ENCODE results near the gene PAM16. TPM values are rescaled to one million over a fixed set of nuclear protein-coding genes. Genes with fewer than 3 reads are reported as not detected.

Gene PAM16
- total RNA-seq, 1 experiment from 2014 or later, result 104 TPM

DNA sequence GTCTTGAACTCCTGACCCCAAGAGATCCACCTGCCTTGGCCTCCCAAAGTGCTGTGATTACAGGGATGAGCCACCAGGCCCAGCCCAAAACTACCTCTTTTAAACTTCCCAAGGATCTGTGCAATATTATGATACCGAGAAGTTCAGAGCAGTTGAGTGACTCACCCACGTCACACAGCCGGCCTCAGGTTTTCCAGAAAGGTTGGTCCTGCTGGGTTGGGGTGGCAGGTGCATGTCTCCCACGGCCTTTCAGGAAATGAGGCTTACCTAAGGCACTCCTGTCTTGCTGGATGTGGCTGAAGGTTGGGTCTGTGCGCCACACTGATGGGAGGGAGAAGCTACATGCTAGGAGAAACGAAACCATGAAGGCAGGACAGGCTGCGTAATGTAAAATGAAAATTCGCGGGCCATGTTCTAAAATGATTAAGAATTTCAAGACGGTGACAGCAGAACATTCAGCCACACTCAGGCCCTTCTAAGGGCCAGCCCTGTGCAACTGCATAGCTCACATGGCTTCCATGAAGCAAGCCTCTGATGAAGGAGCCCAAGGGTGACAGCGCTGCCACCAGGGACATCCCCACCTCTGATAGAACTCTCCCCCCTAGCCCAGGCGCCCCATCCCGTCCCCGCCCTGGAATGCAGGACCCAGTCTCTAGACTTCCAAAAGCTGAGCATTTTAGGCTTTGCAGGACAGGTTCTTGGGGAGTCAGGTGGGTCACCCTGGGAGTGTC lies 41.9 kb downstream of the PAM16 start:
- ChIA-PET POLR2A (interaction anchor here (0.5 to 0.9 kb wide), 3 partner anchors 20 to 149 kb away, joined by 3 to 9 read pairs (median 5); no protein-coding TSS in a partner anchor), CTCF (interaction anchor here (0.7 to 2.8 kb wide), 7 partner anchors 9 to 94 kb away, joined by 3 to 12 read pairs (median 5); no protein-coding TSS in a partner anchor)
- Histone ChIP-seq H3K9me3 (ENCODE audit: control insufficient read depth, insufficient read depth, low read depth, low read length) (no peaks in the 10 kb centered on the region), H3K4me1 (ENCODE audit: control insufficient read depth, insufficient read depth, low read length) (peaks cover 19% of the 10 kb centered on the region), H3K27me3 (ENCODE audit: control insufficient read depth, insufficient read depth, low read length) (no peaks in the 10 kb centered on the region), H3K27ac (ENCODE audit: low read length) (peak overlapping the region; percentile 45), H3K4me3 (ENCODE audit: low read depth in 2 of 2, low read length in 2 of 2) (no peak overlapping the region), H3K36me3 (ENCODE audit: control insufficient read depth, insufficient read depth, low read length) (no peaks in the 10 kb centered on the region)
- in situ Hi-C loops (cut with HindIII; ENCODE audit: low pct_unique_long_range_greater_than_20kb, low sequenced_read_pairs), result no loop called here
- no TSS peak for BruUV-seq (replicated peaks)
- intact Hi-C loops (cut with micrococcal nuclease; ENCODE audit: unreplicated experiment), result no loop called here
- DNase-seq (ENCODE audit: low read depth, low spot score), result no peak
- ATAC-seq, result peak; percentile 5
- TF ChIP-seq SIN3A (IDR thresholded peaks at IDR 0.05; ENCODE audit: borderline replicate concordance, insufficient read depth, low read depth, low read length), result no peak
- TF ChIP-seq POLR2AphosphoS5 (IDR thresholded peaks at IDR 0.05; ENCODE audit: low read depth, low read length), result no peak
- TF ChIP-seq, protein P1, sequence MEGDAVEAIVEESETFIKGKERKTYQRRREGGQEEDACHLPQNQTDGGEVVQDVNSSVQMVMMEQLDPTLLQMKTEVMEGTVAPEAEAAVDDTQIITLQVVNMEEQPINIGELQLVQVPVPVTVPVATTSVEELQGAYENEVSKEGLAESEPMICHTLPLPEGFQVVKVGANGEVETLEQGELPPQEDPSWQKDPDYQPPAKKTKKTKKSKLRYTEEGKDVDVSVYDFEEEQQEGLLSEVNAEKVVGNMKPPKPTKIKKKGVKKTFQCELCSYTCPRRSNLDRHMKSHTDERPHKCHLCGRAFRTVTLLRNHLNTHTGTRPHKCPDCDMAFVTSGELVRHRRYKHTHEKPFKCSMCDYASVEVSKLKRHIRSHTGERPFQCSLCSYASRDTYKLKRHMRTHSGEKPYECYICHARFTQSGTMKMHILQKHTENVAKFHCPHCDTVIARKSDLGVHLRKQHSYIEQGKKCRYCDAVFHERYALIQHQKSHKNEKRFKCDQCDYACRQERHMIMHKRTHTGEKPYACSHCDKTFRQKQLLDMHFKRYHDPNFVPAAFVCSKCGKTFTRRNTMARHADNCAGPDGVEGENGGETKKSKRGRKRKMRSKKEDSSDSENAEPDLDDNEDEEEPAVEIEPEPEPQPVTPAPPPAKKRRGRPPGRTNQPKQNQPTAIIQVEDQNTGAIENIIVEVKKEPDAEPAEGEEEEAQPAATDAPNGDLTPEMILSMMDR (IDR thresholded peaks at IDR 0.05), result no peak

DNA sequence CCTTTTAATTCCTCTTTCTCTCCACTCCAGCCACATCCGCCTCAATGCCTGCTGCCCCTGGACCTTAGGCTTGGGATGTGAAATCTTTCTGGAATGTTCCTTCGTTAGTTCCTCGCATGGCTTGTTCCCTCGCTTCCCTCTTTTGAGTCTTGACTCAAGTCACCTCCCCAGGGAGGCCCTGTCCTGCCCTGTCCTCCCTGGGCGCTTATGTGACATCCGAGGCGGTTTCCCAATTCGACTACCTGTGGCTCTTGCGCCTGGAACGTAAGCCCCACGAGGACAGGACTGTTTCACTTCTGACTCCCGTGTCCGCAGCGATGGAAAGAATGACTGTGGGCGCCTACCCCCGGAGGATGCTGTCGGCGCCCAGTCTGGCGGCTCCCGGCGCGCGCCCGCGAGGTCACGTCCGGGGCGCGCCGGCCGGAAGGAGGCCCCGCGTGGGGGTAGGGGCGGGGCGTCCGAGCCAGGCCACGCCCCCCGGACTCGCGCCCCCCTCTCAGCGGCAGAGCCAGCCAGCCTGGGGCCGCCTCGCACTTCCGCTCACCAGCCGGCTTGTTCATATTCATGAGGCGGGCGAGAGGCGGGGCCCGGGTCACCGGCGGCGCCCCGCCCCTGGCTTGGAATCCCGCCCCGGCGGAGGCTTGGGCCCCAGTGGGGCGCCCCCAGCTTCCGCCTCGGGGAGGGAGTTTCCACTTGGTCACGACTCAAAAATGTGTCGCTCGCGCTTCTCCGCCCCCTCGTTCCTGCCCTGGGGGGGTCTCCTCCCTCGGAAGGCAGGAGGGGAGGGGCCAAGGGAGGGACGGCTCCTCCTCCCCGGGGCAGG lies 43.7 kb downstream of the PAM16 start:
- H3K4me1 ChIP-seq (ENCODE audit: control insufficient read depth, insufficient read depth, low read length), result peaks cover 19% of the 10 kb centered on the region
- no TSS peak for BruUV-seq (replicated peaks)

More for the DNA sequence above, 43.7 kb downstream of the PAM16 start:
- in situ Hi-C loops (cut with HindIII; ENCODE audit: low pct_unique_long_range_greater_than_20kb, low sequenced_read_pairs), result no loop called here
- POLR2A ChIA-PET, result interaction anchor here (0.6 kb wide), 1 partner anchor 12 kb away, joined by 7 read pairs; no protein-coding TSS in a partner anchor
- Histone ChIP-seq H3K9me3 (ENCODE audit: control insufficient read depth, insufficient read depth, low read depth, low read length) (no peaks in the 10 kb centered on the region), H3K36me3 (ENCODE audit: control insufficient read depth, insufficient read depth, low read length) (no peaks in the 10 kb centered on the region), H3K27me3 (ENCODE audit: control insufficient read depth, insufficient read depth, low read length) (no peaks in the 10 kb centered on the region), H3K27ac (ENCODE audit: low read length) (peak overlapping the region; percentile 87), H3K4me3 (ENCODE audit: low read depth in 2 of 2, low read length in 2 of 2) (peak overlapping the region; percentile 43 to 58)
- intact Hi-C loops (cut with micrococcal nuclease; ENCODE audit: unreplicated experiment), result no loop called here
- TF ChIP-seq POLR2AphosphoS5 (IDR thresholded peaks at IDR 0.05; ENCODE audit: low read depth, low read length) (no peak; the same call in 1 of the 2 replicates), SIN3A (IDR thresholded peaks at IDR 0.05; ENCODE audit: borderline replicate concordance, insufficient read depth, low read depth, low read length) (no peak), TCF7L2 (IDR thresholded peaks at IDR 0.05; ENCODE audit: low read depth, low read length) (no peak)
- TF ChIP-seq, protein P2, sequence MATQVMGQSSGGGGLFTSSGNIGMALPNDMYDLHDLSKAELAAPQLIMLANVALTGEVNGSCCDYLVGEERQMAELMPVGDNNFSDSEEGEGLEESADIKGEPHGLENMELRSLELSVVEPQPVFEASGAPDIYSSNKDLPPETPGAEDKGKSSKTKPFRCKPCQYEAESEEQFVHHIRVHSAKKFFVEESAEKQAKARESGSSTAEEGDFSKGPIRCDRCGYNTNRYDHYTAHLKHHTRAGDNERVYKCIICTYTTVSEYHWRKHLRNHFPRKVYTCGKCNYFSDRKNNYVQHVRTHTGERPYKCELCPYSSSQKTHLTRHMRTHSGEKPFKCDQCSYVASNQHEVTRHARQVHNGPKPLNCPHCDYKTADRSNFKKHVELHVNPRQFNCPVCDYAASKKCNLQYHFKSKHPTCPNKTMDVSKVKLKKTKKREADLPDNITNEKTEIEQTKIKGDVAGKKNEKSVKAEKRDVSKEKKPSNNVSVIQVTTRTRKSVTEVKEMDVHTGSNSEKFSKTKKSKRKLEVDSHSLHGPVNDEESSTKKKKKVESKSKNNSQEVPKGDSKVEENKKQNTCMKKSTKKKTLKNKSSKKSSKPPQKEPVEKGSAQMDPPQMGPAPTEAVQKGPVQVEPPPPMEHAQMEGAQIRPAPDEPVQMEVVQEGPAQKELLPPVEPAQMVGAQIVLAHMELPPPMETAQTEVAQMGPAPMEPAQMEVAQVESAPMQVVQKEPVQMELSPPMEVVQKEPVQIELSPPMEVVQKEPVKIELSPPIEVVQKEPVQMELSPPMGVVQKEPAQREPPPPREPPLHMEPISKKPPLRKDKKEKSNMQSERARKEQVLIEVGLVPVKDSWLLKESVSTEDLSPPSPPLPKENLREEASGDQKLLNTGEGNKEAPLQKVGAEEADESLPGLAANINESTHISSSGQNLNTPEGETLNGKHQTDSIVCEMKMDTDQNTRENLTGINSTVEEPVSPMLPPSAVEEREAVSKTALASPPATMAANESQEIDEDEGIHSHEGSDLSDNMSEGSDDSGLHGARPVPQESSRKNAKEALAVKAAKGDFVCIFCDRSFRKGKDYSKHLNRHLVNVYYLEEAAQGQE (IDR thresholded peaks at IDR 0.05; ENCODE audit: insufficient read depth in 1 of 2, low read depth in 2 of 2, low read length in 1 of 2), result no peak
- TF ChIP-seq, protein P1 (IDR thresholded peaks at IDR 0.05), result no peak
- CTCF ChIA-PET, result interaction anchor here (0.6 kb wide), 1 partner anchor 18 kb away, joined by 9 read pairs; no protein-coding TSS in a partner anchor
- DNase-seq (ENCODE audit: low read depth, low spot score), result no peak
- peak; percentile 86 for ATAC-seq

Data from Panc1 (cell line).